ENCODE results near the gene PTAR1. TPM values are rescaled to one million over a fixed set of nuclear protein-coding genes. Genes with fewer than 3 reads are reported as not detected.

The PTAR1 gene
- total RNA-seq, 1 donor from 2014 or later, result 13.3 TPM

- Histone ChIP-seq H3K4me3 (no peak overlapping the region), H3K9me3 (no peaks in the 10 kb centered on the region), H3K27me3 (no peaks in the 10 kb centered on the region), H3K4me1 (no peaks in the 10 kb centered on the region), H3K27ac (no peak overlapping the region), H3K36me3 (no peaks in the 10 kb centered on the region)
- no peak for TF ChIP-seq CTCF (IDR thresholded peaks at IDR 0.05)
- no peak for DNase-seq (ENCODE audit: low spot score in 2 of 2)
- intact Hi-C loops (cut with DNase I), result no loop called here
Measured at GRCh38 chr9:69798744-69799143, 38.9 kb upstream of the PTAR1 start.

GRCh38 chr9:69797675-69798074, 37.9 kb upstream of the PTAR1 start:
- no peaks in the 10 kb centered on the region for H3K4me1 ChIP-seq
- DNase-seq (ENCODE audit: low spot score in 2 of 2), result no peak
- no peaks in the 10 kb centered on the region for H3K36me3 ChIP-seq
- no peak overlapping the region for H3K27ac ChIP-seq
- H3K9me3 ChIP-seq, result no peaks in the 10 kb centered on the region
- TF ChIP-seq CTCF (IDR thresholded peaks at IDR 0.05), result no peak
- H3K27me3 ChIP-seq, result no peaks in the 10 kb centered on the region
- no peak overlapping the region for H3K4me3 ChIP-seq
- intact Hi-C loops (cut with DNase I), result no loop called here

- Histone ChIP-seq H3K36me3 (no peaks in the 10 kb centered on the region), H3K27ac (no peak overlapping the region), H3K27me3 (no peaks in the 10 kb centered on the region), H3K4me1 (no peaks in the 10 kb centered on the region), H3K4me3 (no peak overlapping the region), H3K9me3 (no peaks in the 10 kb centered on the region)
- TF ChIP-seq CTCF (IDR thresholded peaks at IDR 0.05), result no peak
- intact Hi-C loops (cut with DNase I), result no loop called here
- no peak for DNase-seq (ENCODE audit: low spot score in 2 of 2)
Measured at GRCh38 chr9:69794356-69794755, 34.5 kb upstream of the PTAR1 start.

GRCh38 chr9:69785757-69786156, 25.9 kb upstream of the PTAR1 start:
- intact Hi-C loops (cut with DNase I), result no loop called here
- H3K4me1 ChIP-seq, result no peaks in the 10 kb centered on the region
- H3K27ac ChIP-seq, result no peak overlapping the region
- DNase-seq (ENCODE audit: low spot score in 2 of 2), result no peak
- H3K27me3 ChIP-seq, result no peaks in the 10 kb centered on the region
- TF ChIP-seq CTCF (IDR thresholded peaks at IDR 0.05), result no peak
- no peak overlapping the region for H3K4me3 ChIP-seq
- H3K36me3 ChIP-seq, result no peaks in the 10 kb centered on the region
- no peaks in the 10 kb centered on the region for H3K9me3 ChIP-seq

- H3K36me3 ChIP-seq, result no peaks in the 10 kb centered on the region
- H3K27me3 ChIP-seq, result no peaks in the 10 kb centered on the region
- no peaks in the 10 kb centered on the region for H3K4me1 ChIP-seq
- H3K27ac ChIP-seq, result no peak overlapping the region
- no peaks in the 10 kb centered on the region for H3K9me3 ChIP-seq
- intact Hi-C loops (cut with DNase I), result no loop called here
- TF ChIP-seq CTCF (IDR thresholded peaks at IDR 0.05), result no peak
- H3K4me3 ChIP-seq, result no peak overlapping the region
- no peak for DNase-seq (ENCODE audit: low spot score in 2 of 2)
Measured at GRCh38 chr9:69773258-69773657, 13.4 kb upstream of the PTAR1 start.

- no peak overlapping the region for H3K27ac ChIP-seq
- no peaks in the 10 kb centered on the region for H3K36me3 ChIP-seq
- intact Hi-C loops (cut with DNase I), result no loop called here
- no peaks in the 10 kb centered on the region for H3K9me3 ChIP-seq
- no peaks in the 10 kb centered on the region for H3K27me3 ChIP-seq
- no peak for TF ChIP-seq CTCF (IDR thresholded peaks at IDR 0.05)
- H3K4me1 ChIP-seq, result no peaks in the 10 kb centered on the region
- H3K4me3 ChIP-seq, result no peak overlapping the region
- DNase-seq (ENCODE audit: low spot score in 2 of 2), result no peak
Measured at GRCh38 chr9:69771775-69772418, 12.1 kb upstream of the PTAR1 start.

Measured in ascending aorta (tissue), 2 donors.